ENCODE measurements around the gene GTPBP4.

DNA sequence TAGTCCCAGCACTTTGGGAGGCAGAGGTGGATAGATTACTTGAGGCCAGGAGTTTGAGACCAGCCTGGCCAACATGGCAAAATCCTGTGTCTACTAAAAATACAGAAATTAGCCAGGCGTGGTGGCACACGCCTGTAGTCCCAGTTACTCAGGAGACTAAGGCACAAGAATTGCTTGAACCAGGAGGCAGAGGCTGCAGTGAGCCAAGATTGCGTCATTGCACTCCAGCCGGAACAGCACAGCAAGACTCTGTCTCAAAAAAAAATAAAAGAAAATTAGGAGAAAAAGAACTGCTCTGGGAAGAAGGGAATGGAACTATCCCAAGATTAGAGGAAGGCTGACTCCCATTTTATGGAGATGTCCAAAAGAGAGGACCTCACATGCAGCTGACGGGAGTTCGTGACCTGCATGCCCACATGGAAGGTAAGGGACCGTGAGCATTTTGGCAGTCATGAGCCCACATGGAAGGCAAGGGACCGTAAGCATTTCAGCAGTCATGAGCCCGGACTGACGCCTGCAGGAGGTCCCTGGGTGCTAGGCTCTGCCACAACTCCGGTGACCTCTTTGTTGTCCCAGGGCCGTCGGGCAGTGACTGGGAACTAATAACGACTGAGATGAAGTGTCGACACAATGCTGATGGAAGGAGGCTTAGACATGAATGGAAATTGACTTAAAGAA is 18.6 kb upstream of the GTPBP4 start:
- TF ChIP-seq, protein P1, sequence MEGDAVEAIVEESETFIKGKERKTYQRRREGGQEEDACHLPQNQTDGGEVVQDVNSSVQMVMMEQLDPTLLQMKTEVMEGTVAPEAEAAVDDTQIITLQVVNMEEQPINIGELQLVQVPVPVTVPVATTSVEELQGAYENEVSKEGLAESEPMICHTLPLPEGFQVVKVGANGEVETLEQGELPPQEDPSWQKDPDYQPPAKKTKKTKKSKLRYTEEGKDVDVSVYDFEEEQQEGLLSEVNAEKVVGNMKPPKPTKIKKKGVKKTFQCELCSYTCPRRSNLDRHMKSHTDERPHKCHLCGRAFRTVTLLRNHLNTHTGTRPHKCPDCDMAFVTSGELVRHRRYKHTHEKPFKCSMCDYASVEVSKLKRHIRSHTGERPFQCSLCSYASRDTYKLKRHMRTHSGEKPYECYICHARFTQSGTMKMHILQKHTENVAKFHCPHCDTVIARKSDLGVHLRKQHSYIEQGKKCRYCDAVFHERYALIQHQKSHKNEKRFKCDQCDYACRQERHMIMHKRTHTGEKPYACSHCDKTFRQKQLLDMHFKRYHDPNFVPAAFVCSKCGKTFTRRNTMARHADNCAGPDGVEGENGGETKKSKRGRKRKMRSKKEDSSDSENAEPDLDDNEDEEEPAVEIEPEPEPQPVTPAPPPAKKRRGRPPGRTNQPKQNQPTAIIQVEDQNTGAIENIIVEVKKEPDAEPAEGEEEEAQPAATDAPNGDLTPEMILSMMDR (optimal IDR thresholded peaks at IDR 0.05 in 1 of 3, IDR thresholded peaks at IDR 0.05 in 1 of 3, conservative IDR thresholded peaks at IDR 0.05 in 1 of 3; ENCODE audit: extremely low read depth in 1 of 3, insufficient read depth in 2 of 3, low read length in 3 of 3) = no peak
- no peak for TF ChIP-seq EZH2 (IDR thresholded peaks at IDR 0.05; ENCODE audit: low read length)
